Activated T-cell treated with anti-CD3 and anti-CD28 coated beads for 24 hours (primary cell): ENCODE measurements around the gene SGSH.

ENCODE experiments used
- DNase-seq: peaks from one replicate; pipeline ENCODE4 v3.0.0-alpha.2; 2020; ENCODE audit warnings: low read depth

Gene SGSH

DNA sequence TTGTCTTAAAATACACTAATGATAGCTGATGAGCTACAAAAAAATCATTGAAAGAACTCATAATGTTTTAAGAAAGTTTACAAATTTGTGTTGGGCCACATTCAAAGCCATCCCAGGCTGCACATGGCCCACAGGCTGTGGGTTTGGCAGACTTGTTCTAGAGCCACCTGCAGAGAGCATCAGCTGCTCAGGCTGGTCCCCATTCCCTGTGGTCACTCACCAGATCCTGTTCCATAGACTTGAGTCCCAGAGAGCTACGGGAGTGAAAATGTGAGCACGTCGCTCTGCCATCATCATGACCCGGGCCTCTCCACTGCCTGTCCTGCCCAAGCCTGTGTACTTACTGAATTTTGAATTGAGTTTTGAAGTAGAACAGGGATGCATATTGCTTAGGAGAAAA, 7.0 kb upstream of the SGSH start:
- no peak for DNase-seq

DNA sequence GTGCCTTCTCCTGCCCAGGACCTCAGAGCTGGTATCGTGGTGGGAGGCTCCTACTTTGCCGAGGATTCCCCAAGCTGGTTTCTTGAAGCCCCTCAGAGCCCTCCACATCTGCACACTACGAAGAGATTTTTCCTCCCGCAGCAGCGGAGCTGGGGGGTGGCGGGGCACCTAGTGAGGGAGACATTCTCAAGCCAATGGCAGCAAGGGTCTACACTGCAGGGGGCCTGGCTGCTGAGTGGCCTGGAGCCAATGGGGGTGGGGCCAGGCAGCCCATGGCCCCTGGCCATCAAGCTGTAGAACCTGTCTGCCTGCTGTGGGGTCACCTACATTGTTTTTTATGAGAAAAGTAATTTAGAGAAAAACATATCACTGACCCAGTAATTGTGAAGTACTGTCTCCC, 5.1 kb upstream of the SGSH start:
- DNase-seq: no peak

- no peak for DNase-seq
Observed at GRCh38 chr17:80224683-80225082, 4.5 kb upstream of the SGSH start.

DNA sequence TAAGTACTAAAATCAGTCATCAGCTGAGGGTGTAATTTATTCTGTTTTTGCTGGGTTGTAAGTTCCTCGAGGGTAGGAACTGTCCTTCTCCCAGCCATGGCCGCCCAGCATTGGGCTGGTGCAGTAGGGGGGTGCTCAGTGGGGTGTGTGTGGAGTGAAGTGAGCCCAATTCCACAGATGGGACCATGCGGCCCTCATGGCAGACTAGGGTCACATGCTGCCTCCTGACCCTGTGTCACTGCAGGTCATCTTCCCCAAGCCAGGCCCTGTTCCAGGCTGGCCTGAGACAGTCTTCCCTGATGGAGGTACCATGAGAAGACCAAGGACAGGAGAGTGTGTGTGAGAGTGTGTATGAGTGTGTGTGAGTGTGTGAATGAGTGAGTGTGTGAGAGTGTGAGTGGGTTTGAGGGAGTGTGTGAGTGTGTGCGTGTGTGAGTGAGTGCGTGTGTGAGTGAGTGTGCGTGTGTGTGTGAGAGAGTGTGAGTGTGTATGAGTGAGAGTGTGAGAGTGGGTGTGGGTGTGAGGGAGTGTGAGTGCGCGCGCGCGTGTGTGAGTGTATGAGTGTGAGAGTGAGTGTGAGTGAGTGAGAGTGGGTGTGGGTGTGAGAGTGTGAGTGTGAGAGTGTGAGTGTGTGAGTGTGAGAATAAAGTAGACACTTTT, 3.8 kb upstream of the SGSH start:
- no peak for DNase-seq

DNA sequence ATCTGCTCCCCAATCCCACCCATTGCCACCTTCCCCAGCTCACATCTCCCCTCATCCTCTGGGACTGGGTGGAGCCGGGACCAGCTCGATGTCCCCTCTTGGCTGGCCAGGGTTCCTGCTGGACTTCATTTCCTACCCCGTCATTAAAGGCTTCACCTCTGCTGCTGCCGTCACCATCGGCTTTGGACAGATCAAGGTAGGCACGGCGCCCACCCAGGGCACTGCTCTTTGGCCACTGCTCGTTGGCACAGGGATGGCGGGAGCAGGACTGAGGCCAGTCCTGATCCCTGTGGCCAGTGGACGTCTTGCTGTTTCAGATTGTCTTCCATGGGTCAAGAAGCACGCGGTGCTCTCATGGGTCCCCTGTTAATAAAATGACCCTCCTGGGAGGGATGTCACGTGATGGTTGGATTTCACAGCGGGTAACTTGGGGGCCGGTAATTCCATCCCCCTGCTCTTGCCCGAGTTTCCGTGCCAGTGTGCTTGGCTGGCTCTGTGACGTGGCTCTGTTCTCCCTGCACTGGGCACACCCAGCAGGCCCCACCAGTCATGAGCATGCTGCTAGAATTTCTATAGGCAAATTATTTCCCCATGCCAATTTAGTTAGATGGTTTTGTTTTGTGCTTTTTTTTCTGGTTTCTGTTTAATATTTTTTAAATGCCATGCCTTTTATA, 3.1 kb upstream of the SGSH start:
- no peak for DNase-seq

DNA sequence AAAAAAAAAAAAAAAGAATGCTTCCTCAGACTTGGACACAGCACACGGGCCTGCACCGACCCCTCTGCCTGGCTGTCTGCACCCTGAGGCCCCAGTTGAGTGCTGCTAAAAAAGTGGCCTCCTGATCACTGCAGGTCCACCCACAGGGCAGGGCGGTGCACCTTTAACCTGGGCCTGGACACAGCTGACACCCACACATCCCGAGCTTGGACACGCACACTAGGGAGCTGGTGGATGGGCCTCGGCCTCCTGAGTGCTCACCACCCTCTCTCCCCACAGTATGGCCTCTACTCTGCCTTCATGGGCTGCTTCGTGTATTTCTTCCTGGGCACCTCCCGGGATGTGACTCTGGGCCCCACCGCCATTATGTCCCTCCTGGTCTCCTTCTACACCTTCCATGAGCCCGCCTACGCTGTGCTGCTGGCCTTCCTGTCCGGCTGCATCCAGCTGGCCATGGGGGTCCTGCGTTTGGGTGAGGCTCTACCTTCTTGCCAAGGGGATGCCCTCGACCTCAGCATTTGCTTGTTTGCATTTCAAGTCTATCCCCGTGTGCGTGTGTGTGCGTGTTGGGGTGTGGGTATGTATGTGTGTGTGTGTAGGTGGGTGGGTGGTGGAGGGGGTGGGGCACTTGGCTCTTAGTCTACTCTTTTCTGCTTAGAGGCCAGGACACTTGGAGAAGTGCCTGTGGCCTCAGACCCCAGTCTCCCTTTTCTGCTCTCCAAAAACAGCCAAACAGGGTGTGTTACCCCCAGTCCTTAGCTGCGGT, 2.4 kb upstream of the SGSH start:
- no peak for DNase-seq

DNA sequence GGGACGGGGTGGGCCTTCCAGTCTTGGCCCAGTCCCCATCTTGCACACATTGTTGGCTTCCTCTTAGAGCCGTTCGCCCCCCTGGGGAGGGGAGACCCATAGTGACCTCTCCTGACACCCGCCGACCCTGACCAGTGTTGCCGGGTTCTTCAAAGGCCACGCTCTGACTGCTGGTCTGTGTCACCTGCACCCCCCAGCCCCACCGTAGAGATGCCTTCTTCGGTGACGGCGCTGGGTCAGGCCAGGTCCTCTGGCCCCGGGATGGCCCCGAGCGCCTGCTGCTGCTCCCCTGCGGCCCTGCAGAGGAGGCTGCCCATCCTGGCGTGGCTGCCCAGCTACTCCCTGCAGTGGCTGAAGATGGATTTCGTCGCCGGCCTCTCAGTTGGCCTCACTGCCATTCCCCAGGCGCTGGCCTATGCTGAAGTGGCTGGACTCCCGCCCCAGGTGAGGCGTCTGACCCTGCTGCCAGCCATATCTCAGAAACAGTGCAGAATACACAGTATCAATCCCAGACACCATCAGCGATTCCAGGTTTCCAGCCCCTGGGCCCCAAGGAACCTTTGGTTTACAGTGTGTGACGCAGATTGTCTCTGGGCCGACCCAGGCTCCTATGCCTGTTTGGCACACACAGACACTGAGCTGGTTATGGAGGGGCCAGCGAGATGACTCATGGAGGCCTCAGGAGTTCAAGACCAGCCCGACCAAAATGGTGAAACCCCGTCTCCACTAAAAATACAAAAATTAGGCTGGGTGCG, 1.4 kb upstream of the SGSH start:
- DNase-seq: no peak

- no peak for DNase-seq
Observed at GRCh38 chr17:80220736-80221215, 643 bp upstream of the SGSH start.

DNA sequence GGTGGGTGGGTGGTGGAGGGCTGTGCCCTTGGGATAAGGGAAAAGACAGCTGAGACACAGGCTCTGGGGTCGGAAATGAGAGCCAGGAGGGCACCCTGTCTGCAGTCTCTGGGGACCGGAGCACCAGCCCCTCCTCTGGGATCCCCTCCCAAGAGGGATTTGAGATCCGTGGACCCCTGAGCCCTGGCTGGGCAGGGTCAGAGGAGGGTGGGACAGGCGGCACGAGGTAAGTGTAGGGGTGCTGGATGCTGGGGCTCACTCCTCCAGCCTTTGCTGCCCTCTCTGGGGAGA, 425 bp downstream of the SGSH start:
- no peak for DNase-seq

DNA sequence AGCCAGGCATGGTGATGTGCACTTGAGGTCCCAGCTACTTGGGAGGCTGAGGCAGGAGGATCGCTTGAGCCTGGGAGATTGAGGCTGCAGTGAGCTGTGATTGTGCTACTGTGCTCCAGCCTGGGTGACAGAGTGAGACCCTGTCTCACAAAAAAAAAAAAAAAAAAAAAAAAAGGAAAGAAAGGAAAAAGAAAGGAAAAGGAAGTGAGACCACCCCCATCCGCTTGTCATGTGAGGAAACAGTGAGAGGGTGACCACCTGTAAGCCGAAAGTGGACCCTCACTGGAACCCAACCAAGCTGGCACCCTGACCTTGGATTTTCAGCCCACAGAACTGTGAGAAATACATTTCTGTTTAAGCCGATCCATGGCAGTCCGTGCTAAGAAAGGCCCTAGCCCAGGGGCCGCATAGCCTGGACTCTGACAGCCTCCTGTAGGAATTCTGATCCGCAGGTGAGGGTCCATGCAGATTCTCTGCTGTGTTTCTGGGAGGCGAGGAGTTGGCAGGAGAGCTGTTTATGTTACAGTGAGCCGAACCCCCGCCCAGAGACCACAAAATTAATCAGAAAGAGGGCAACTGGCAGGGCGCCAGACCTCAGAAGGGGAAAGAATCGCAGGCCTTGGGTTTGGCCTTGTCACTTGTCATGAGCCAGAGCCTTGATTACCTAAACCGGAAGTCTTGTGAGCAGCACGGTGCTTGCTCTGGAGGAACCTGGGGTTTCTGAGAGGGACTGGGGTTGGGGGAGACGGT, 945 bp downstream of the SGSH start:
- peak; percentile 90 for DNase-seq

- no peak for DNase-seq
Observed at GRCh38 chr17:80218391-80218790, 1.7 kb downstream of the SGSH start.

- DNase-seq: no peak
Observed at GRCh38 chr17:80217703-80218362, 2.3 kb downstream of the SGSH start.

DNA sequence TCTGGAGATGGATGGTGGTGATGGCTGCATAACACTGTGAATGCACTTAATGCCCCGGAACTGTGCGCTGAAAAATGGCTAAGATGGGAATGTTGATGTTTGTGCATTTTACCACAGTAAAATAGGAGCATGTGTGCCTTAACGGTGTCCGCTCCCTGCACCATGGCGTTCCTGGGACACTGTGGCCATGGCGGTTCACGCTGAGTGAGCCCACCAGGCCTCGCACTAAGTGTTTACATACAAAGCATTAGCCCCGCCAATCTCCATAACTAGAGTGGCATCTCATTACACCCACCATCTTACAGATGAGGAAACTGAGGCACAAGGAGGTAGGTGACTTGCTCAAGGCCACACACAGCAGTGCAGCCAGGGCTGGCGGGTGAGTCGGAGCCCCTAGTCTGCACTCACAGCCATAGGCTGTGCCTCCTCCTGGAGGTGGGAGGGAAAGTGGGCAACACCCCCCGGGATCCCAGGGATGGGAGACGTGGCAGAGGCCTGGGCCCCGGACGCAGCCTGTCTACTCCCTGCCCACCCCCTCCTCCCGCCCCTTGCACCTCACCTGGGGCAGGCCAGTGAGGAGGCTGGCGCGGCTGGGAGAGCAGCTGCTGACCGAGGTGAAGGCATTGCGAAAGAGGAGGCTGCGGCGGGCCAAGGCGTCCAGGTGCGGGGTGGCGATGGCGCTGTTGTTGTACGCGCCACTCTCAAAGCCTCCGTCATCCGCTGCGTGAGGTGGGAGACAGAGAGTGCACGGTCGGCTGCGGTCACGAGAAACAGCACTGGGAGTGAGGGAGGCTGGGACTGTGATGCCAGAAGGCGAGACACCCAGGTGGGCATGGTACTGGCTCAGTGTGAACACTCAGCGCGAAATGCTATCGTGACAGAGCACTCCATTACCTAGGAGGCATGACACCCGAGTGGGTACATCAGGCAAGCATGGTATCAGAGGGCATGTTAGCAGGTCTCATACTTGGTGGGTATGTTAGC, 3.4 kb downstream of the SGSH start:
- DNase-seq: no peak

GRCh38 chr17:80214878-80215210, 5.3 kb downstream of the SGSH start:
- no peak for DNase-seq

DNA sequence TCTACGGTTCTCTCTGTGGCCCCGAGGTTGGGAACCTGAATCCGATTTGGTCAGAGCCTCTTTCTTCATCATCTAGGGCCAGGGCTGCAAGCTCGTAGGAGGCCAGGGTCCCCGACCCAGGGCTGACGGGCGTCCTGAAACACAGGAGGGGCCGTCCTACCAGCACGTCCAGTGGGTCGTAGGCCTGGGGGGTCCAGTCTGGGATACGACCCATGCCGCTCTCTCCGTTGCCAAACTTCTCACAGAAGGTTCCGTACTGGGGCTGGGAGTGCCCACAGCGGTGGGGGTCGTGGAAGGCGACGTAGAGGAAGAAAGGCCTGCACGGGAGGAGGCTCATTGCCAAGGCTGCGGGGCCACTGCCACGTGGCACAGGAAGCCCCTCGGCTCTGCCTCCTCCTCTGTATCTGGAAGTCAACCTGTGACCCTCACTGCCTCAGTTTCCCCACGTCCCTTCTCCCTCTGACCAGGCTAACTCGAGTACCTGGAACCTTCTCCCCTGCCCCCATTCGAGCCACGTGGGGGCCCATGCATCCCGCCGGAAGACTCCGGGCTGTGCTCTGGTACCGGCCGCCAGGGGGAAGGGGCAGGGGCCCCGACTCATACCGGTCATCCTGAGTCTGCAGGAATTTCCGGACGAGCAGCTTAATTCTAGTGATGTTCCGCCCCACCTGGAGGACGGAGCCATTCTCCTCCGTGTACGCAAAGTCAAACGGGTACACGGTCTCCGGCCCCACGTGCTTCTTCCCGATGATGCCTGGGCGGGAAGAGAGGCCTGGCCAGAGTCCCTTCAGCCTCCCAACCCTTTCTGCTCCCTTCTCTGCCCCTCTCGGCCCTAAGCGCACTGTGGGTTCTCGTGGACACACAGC, 5.9 kb downstream of the SGSH start:
- DNase-seq: no peak

GRCh38 chr17:80213643-80213975, 6.5 kb downstream of the SGSH start:
- DNase-seq: no peak

DNA sequence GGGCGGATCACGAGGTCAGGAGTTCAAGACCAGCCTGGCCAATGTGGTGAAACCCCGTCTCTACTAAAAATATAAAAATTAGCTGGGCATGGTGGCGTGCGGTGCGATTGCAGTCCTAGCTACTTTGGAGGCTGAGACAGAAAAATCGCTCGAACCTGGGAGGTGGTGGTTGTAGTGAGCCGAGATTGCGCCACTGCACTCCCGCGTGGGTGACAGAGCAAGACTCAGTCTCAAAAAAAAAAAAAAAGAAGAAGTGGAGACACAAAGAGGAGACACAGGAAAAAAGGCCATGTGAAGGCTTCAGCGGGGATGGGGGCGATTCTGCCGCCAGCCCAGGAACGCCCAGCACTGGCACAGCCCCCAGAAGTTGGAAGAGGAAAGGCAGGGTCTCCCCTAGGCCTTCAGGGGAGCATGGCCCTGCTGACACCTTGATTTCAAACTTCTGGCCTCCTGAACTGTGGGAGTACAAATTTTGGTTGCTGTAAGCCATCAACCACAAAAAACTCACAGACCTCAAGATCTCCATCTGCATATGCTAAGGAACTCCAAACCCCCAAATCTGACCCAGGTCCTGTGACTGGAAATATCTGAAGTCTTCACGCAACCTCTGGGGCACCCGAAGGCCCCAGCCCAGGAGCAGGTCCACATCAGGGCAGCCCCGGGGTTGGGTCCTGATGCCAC, 7.0 kb downstream of the SGSH start:
- DNase-seq: no peak

- DNase-seq: no peak
Observed at GRCh38 chr17:80212511-80212910, 7.6 kb downstream of the SGSH start.

DNA sequence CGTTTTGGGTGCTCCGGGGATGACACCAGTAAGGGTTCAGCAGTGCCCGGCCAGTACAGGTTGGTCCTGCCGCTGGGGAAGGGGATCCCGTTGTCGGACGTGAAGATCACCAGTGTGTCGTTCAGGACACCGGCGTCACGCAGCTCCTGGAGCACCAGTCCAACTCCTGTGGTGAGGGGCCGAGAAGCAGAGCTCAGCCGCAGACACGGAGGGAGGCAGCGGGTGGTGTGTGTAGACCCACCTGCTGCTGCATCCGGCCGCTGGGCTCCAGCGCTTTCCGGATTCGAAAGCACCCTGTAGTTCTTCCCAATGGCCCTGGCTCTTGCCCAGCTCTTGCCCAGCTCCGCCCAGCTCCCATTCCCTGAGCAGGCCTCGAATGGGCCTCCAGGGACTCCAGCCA, 8.0 kb downstream of the SGSH start:
- DNase-seq: no peak
